Measurements from ENCODE around the gene PPP3CA. TPM values are rescaled to one million over a fixed set of nuclear protein-coding genes. Genes with fewer than 3 reads are reported as not detected.

The PPP3CA gene
- total and polyA plus RNA-seq, 7 donors: 11.8 to 47.7 (median 26.2) TPM

DNA sequence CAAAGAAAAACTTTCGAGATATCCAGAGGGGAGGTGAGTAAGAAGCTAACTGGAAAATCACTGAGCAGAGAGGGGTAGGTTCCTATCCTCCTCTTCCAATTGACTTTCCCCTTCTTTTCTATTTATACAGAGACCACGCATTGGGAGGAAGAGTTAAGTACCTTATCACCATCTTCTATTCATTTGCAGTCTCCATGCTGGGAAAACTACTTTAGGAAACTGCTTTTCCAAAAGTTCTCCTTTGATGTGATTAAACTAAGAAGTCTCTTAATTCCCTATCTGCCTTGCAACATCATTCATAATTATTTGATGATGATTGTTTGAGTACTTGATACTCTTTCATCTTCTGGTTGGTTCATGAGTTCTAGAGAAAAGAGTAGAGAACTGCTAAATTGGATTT is 306.6 kb downstream of the PPP3CA start:
- Histone ChIP-seq H3K4me1 (no peaks in the 10 kb centered on the region), H3K36me3 (peaks cover 0 to 9% (median 0%) of the 10 kb centered on the region in 4 donors), H3K4me3 (no peak overlapping the region), H3K9me3 (no peaks in the 10 kb centered on the region), H3K27me3 (no peaks in the 10 kb centered on the region), H3K27ac (no peak overlapping the region)
- no peak for DNase-seq
- 96 to 100% methylated on average over 2 of the region's 2 CpGs for WGBS, 2 donors
- TF ChIP-seq POLR2AphosphoS5 (IDR thresholded peaks at IDR 0.05) (no peak), EP300 (IDR thresholded peaks at IDR 0.05) (no peak), POLR2A (IDR thresholded peaks at IDR 0.05) (no peak)
- TF ChIP-seq, protein P1, sequence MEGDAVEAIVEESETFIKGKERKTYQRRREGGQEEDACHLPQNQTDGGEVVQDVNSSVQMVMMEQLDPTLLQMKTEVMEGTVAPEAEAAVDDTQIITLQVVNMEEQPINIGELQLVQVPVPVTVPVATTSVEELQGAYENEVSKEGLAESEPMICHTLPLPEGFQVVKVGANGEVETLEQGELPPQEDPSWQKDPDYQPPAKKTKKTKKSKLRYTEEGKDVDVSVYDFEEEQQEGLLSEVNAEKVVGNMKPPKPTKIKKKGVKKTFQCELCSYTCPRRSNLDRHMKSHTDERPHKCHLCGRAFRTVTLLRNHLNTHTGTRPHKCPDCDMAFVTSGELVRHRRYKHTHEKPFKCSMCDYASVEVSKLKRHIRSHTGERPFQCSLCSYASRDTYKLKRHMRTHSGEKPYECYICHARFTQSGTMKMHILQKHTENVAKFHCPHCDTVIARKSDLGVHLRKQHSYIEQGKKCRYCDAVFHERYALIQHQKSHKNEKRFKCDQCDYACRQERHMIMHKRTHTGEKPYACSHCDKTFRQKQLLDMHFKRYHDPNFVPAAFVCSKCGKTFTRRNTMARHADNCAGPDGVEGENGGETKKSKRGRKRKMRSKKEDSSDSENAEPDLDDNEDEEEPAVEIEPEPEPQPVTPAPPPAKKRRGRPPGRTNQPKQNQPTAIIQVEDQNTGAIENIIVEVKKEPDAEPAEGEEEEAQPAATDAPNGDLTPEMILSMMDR (IDR thresholded peaks at IDR 0.05): no peak
- intact Hi-C loops (cut with DNase I): no loop called here

DNA sequence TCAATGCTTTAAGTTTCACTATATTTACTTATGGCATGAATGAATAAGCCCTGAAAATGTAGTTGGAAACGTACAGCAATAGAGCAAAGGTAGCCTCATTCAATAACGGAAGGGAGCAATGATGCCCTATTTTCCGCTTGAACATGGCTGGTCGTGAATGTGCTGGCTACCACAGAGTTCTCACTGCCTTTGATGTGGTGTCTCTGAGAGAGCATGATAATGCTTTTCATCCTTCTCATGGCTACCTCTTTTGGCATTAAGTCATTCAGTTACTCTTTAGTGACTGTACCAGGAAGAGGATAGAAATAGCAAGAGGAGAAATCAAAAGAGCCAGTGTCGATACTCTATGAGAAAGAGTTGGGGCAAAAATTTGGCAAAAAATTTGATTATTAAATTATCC is 308.0 kb downstream of the PPP3CA start:
- no peaks in the 10 kb centered on the region for H3K27me3 ChIP-seq
- no peak for DNase-seq
- no peak overlapping the region for H3K4me3 ChIP-seq
- H3K36me3 ChIP-seq: peaks cover 0 to 9% (median 0%) of the 10 kb centered on the region in 4 donors
- H3K9me3 ChIP-seq: no peaks in the 10 kb centered on the region
- H3K27ac ChIP-seq: no peak overlapping the region
- no peaks in the 10 kb centered on the region for H3K4me1 ChIP-seq
- no peak for TF ChIP-seq POLR2AphosphoS5 (IDR thresholded peaks at IDR 0.05)
- TF ChIP-seq EP300 (IDR thresholded peaks at IDR 0.05): no peak
- TF ChIP-seq, protein P1 (IDR thresholded peaks at IDR 0.05): no peak
- TF ChIP-seq POLR2A (IDR thresholded peaks at IDR 0.05): no peak
- WGBS, 2 donors: 79 to 90% methylated on average over 5 of the region's 5 CpGs
- intact Hi-C loops (cut with DNase I): no loop called here

DNA sequence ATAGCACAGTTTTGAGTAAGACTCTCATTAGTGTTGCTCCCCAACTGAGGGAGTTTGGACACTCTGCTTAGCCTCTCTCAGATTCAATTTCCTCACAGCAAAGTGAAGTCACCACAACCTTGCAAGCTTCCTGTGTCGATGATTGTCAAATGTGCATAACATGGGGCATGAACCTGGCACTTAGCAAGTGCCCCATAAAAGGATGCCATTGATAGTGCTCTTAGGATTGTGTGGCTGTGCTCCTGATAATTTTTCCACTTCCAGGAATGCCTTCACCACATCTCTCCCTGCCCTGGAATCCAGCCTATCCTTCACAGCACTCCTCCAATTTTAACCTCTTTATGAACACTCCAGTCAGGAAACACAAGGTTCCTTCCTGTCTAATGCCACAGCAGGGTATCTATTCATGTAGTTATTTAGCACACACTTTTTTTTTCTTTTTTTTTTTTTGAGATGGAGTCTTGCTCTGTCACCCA is 309.4 kb downstream of the PPP3CA start:
- H3K27me3 ChIP-seq: no peaks in the 10 kb centered on the region
- intact Hi-C loops (cut with DNase I): no loop called here
- H3K9me3 ChIP-seq: no peaks in the 10 kb centered on the region
- 58 to 90% methylated on average over 1 of the region's 1 CpG for WGBS, 2 donors
- no peak for TF ChIP-seq EP300 (IDR thresholded peaks at IDR 0.05)
- TF ChIP-seq POLR2A (IDR thresholded peaks at IDR 0.05): no peak
- TF ChIP-seq, protein P1 (IDR thresholded peaks at IDR 0.05): no peak
- TF ChIP-seq POLR2AphosphoS5 (IDR thresholded peaks at IDR 0.05): no peak
- peaks cover 0 to 9% (median 0%) of the 10 kb centered on the region in 4 donors for H3K36me3 ChIP-seq
- no peak overlapping the region for H3K4me3 ChIP-seq
- H3K4me1 ChIP-seq: no peaks in the 10 kb centered on the region
- no peak for DNase-seq
- no peak overlapping the region for H3K27ac ChIP-seq

DNA sequence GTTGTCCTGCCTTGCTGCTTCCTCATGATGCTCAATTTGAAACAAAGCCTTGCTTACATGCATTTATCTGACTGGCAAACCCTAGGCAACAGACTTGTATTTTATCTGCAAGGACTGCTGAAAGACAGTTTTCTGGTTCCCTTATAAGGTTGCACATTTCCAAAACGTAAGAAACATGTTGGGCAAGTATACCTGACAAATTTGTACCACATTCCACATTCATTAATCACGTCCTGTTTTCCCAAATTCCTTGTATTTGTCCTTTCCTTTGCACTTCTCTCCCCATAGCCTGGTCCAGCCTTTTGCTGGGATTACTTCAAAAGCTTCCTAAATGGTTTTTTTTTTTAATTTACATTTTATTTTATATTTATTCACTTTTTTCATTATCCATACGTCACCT is 310.1 kb downstream of the PPP3CA start:
- 93% methylated on average over 3 of the region's 3 CpGs for WGBS, 2 donors
- no peaks in the 10 kb centered on the region for H3K9me3 ChIP-seq
- intact Hi-C loops (cut with DNase I): no loop called here
- no peak for TF ChIP-seq POLR2AphosphoS5 (IDR thresholded peaks at IDR 0.05)
- H3K36me3 ChIP-seq: peaks cover 0 to 9% (median 0%) of the 10 kb centered on the region in 4 donors
- no peak for DNase-seq
- H3K4me3 ChIP-seq: no peak overlapping the region
- no peaks in the 10 kb centered on the region for H3K27me3 ChIP-seq
- no peaks in the 10 kb centered on the region for H3K4me1 ChIP-seq
- no peak overlapping the region for H3K27ac ChIP-seq

DNA sequence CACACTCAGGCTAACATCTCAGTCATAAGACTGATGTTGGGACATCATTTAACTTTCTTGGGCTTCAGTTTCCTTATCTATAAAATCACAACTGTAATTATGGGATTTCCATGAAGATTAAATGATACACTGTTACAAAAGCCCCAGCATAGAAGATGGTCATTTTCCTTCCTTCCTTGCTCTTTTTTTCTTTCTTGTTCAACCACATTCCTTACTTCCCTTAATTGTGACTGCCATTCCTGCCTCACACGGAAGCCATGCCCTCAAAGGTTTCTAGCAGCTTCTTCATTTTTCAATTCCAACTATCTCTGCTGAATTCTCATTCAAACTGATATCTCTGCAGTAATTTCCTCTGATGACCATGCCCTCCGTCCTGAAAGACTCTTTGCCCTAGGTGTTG is 311.8 kb downstream of the PPP3CA start:
- WGBS, 2 donors: 86 to 95% methylated on average over 2 of the region's 2 CpGs

More for the DNA sequence above, 311.8 kb downstream of the PPP3CA start:
- Histone ChIP-seq H3K4me3 (no peak overlapping the region), H3K27me3 (no peaks in the 10 kb centered on the region), H3K4me1 (no peaks in the 10 kb centered on the region), H3K27ac (no peak overlapping the region), H3K36me3 (peaks cover 0 to 18% (median 0%) of the 10 kb centered on the region in 4 donors), H3K9me3 (no peaks in the 10 kb centered on the region)
- intact Hi-C loops (cut with DNase I): no loop called here
- no peak for DNase-seq
- no peak for TF ChIP-seq POLR2AphosphoS5 (IDR thresholded peaks at IDR 0.05)
- TF ChIP-seq, protein P1 (IDR thresholded peaks at IDR 0.05): no peak
- TF ChIP-seq POLR2A (IDR thresholded peaks at IDR 0.05): no peak
- no peak for TF ChIP-seq EP300 (IDR thresholded peaks at IDR 0.05)
